Mesothelial cell of epicardium (in vitro differentiated cells): ENCODE results near the gene GAN. TPM values are rescaled to one million over a fixed set of nuclear protein-coding genes. Genes with fewer than 3 reads are reported as not detected.

ENCODE experiments used
- DNase-seq, 2 experiments: peaks; one replicate each; pipeline ENCODE4 v3.0.0; 2021; ENCODE audit warnings: low spot score in 2 of 2; ENCODE audit not compliant: unreplicated experiment in 2 of 2
- H3K27ac Mint-ChIP-seq: 2 replicates; pipeline ENCODE4 v1.8.0; 2021; ENCODE audit warnings: mixed read lengths
- H3K27me3 Mint-ChIP-seq: 2 replicates; pipeline ENCODE4 v1.8.0; 2021; ENCODE audit warnings: low read depth, mixed read lengths
- H3K36me3 Mint-ChIP-seq: 2 replicates; pipeline ENCODE4 v1.8.0; 2021; ENCODE audit warnings: mixed read lengths
- H3K4me1 Mint-ChIP-seq: 2 replicates; pipeline ENCODE4 v1.8.0; 2021; ENCODE audit warnings: mixed read lengths
- H3K4me3 Mint-ChIP-seq: 2 replicates; pipeline ENCODE4 v1.8.0; 2021; ENCODE audit warnings: mild to moderate bottlenecking, moderate library complexity, mixed read lengths
- H3K9me3 Mint-ChIP-seq: 2 replicates; pipeline ENCODE4 v1.8.0; 2021; ENCODE audit warnings: mixed read lengths
- CTCF ChIP-seq: fragments of 200-600 bp; sonication (generic); IDR thresholded peaks from one replicate; pipeline ENCODE4 v1.5.0; 2021; ENCODE audit warnings: antibody characterized with exemption; ENCODE audit not compliant: unreplicated experiment
- total RNA-seq: library from RNA; stranded (reverse); gene quantifications from 3 replicates; pipeline ENCODE4 v1.2.1, GENCODE V29; 2021

The GAN gene
- total RNA-seq, 1 donor from 2014 or later, result 14.2 TPM

GRCh38 chr16:81273223-81273950, 41.4 kb upstream of the GAN start:
- no peak for DNase-seq
- TF ChIP-seq CTCF, result no peak
- Mint-ChIP-seq H3K27me3 (no peaks in the 10 kb centered on the region), H3K36me3 (no peaks in the 10 kb centered on the region), H3K4me1 (peaks cover 24% of the 10 kb centered on the region), H3K27ac (peak overlapping the region; percentile 68), H3K9me3 (no peaks in the 10 kb centered on the region), H3K4me3 (no peak overlapping the region)

DNA sequence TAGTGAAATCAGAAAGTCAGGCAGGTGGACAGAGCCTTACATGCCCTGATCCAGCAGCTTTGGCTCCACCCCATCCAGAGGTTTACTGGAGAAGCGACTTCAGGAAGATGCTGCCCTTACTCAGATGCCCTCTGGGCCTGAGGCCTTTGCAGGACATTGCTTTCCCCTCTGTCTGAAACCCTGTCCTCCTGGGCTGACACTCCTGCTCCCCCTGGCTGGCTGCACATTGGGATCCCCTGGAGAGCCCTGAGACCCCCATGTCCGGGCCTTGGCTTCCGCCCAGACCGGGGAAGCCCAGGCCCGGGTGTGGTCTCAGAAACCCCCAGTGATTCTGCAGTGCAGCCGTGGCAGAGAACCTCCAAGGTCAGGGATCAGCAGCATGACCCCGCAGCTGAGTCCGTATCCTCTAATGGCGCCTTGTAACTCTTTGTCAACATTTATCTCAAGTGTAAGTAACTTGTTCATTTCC, 39.7 kb upstream of the GAN start:
- Mint-ChIP-seq H3K27ac (peak overlapping the region; percentile 44), H3K36me3 (no peaks in the 10 kb centered on the region), H3K27me3 (no peaks in the 10 kb centered on the region), H3K4me3 (no peak overlapping the region), H3K9me3 (no peaks in the 10 kb centered on the region), H3K4me1 (peaks cover 26% of the 10 kb centered on the region)
- DNase-seq, result no peak
- TF ChIP-seq CTCF, result no peak

- no peak overlapping the region for H3K4me3 Mint-ChIP-seq
- no peak for DNase-seq
- no peaks in the 10 kb centered on the region for H3K36me3 Mint-ChIP-seq
- peaks cover 32% of the 10 kb centered on the region for H3K4me1 Mint-ChIP-seq
- TF ChIP-seq CTCF, result no peak
- no peaks in the 10 kb centered on the region for H3K9me3 Mint-ChIP-seq
- H3K27me3 Mint-ChIP-seq, result no peaks in the 10 kb centered on the region
- H3K27ac Mint-ChIP-seq, result peak overlapping the region; percentile 40
Measured at GRCh38 chr16:81275795-81276194, 39.0 kb upstream of the GAN start.

GRCh38 chr16:81276323-81276722, 38.4 kb upstream of the GAN start:
- Mint-ChIP-seq H3K4me3 (no peak overlapping the region), H3K27me3 (no peaks in the 10 kb centered on the region), H3K9me3 (no peaks in the 10 kb centered on the region), H3K36me3 (no peaks in the 10 kb centered on the region), H3K27ac (peak overlapping the region; percentile 47), H3K4me1 (peaks cover 32% of the 10 kb centered on the region)
- TF ChIP-seq CTCF, result no peak
- no peak for DNase-seq

DNA sequence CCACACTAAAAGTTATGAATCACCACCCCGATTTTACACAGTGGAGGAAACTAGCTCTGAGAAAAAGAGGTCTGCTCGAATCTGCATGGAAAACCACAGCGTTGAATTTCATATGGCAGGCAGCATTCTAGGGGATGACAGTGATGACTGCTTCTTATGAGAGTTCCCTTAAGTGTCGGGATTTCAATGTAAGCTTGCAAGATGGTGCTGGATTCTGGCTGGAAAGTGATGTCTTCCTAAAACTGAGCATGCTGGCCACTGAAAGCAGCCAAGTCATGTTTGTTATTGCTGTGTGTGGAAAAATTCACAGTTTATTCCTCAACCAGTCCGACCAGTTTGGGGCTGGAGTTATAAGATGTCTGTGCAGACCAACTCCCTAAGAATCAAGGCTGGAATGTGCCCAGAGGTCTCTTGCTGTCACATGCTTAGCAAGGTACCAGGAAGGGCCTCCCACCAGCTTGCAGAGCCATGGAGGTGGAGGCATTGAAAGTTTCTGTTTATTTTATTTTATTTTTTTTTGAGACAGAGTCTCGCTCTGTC, 37.2 kb upstream of the GAN start:
- DNase-seq, result peak; percentile 26 to 56
- H3K4me1 Mint-ChIP-seq, result peaks cover 32% of the 10 kb centered on the region
- no peak for TF ChIP-seq CTCF
- H3K36me3 Mint-ChIP-seq, result no peaks in the 10 kb centered on the region
- H3K9me3 Mint-ChIP-seq, result no peaks in the 10 kb centered on the region
- H3K4me3 Mint-ChIP-seq, result peak overlapping the region; percentile 1
- no peaks in the 10 kb centered on the region for H3K27me3 Mint-ChIP-seq
- peak overlapping the region; percentile 96 for H3K27ac Mint-ChIP-seq
